ENCODE data around the gene GPR89A.

The GPR89A gene

GRCh38 chr1:145692785-145693443 lies 85.1 kb downstream of the GPR89A start:
- Histone ChIP-seq H3K4me3 (no peak overlapping the region), H3K27ac (no peak overlapping the region)
- TF ChIP-seq CTCF (IDR thresholded peaks at IDR 0.05), result no peak
- DNase-seq (ENCODE audit: low spot score), result no peak

GRCh38 chr1:145695821-145696629 lies 88.2 kb downstream of the GPR89A start:
- no peak for TF ChIP-seq CTCF (IDR thresholded peaks at IDR 0.05)
- no peak for DNase-seq (ENCODE audit: low spot score)
- Histone ChIP-seq H3K4me3 (no peak overlapping the region), H3K27ac (no peak overlapping the region)

GRCh38 chr1:145696630-145696960 lies 88.8 kb downstream of the GPR89A start:
- no peak for DNase-seq (ENCODE audit: low spot score)
- Histone ChIP-seq H3K4me3 (no peak overlapping the region), H3K27ac (no peak overlapping the region)
- TF ChIP-seq CTCF (IDR thresholded peaks at IDR 0.05), result no peak

GRCh38 chr1:145701306-145701862 lies 93.6 kb downstream of the GPR89A start:
- H3K4me3 ChIP-seq, result no peak overlapping the region
- no peak overlapping the region for H3K27ac ChIP-seq
- DNase-seq (ENCODE audit: low spot score), result no peak
- TF ChIP-seq CTCF (IDR thresholded peaks at IDR 0.05), result no peak

- H3K4me3 ChIP-seq, result no peak overlapping the region
- no peak overlapping the region for H3K27ac ChIP-seq
- DNase-seq (ENCODE audit: low spot score), result no peak
- no peak for TF ChIP-seq CTCF (IDR thresholded peaks at IDR 0.05)
Measured at GRCh38 chr1:145702052-145702451, 94.3 kb downstream of the GPR89A start.

GRCh38 chr1:145702826-145703225 lies 95.0 kb downstream of the GPR89A start:
- Histone ChIP-seq H3K27ac (no peak overlapping the region), H3K4me3 (no peak overlapping the region)
- TF ChIP-seq CTCF (IDR thresholded peaks at IDR 0.05), result no peak
- no peak for DNase-seq (ENCODE audit: low spot score)

- TF ChIP-seq CTCF (IDR thresholded peaks at IDR 0.05), result no peak
- Histone ChIP-seq H3K27ac (no peak overlapping the region), H3K4me3 (no peak overlapping the region)
- DNase-seq (ENCODE audit: low spot score), result no peak
Measured at GRCh38 chr1:145705622-145706021, 97.8 kb downstream of the GPR89A start.
